Retinal pigment epithelial cell (primary cell): Measurements from ENCODE around the gene EGFR.

Experiments
- DNase-seq: peaks from one replicate; pipeline ENCODE4 v3.0.0-alpha.2; 2010; ENCODE audit warnings: low read depth
- H3K4me3 ChIP-seq: 2 replicates; pipeline ENCODE4 v1.5.1; 2011; ENCODE audit warnings: mild to moderate bottlenecking, low read length, control low read depth, moderate library complexity
- CTCF ChIP-seq: conservative IDR thresholded peaks from 2 replicates; pipeline ENCODE4 v1.5.1; 2011; ENCODE audit warnings: low read depth, low read length, control low read depth, inconsistent platforms

The EGFR gene

GRCh38 chr7:55107946-55108345, 89.1 kb downstream of the EGFR start:
- TF ChIP-seq CTCF, result no peak
- no peak overlapping the region for H3K4me3 ChIP-seq
- DNase-seq, result no peak

GRCh38 chr7:55108401-55108800, 89.6 kb downstream of the EGFR start:
- DNase-seq, result no peak
- no peak overlapping the region for H3K4me3 ChIP-seq
- TF ChIP-seq CTCF, result no peak

GRCh38 chr7:55108818-55109217, 90.0 kb downstream of the EGFR start:
- TF ChIP-seq CTCF, result no peak
- H3K4me3 ChIP-seq, result no peak overlapping the region
- no peak for DNase-seq

- TF ChIP-seq CTCF, result no peak
- no peak overlapping the region for H3K4me3 ChIP-seq
- no peak for DNase-seq
These were observed 90.8 kb downstream of the EGFR start for GRCh38 chr7:55109404-55110167.

- DNase-seq, result no peak
- no peak overlapping the region for H3K4me3 ChIP-seq
- no peak for TF ChIP-seq CTCF
These were observed 91.6 kb downstream of the EGFR start for GRCh38 chr7:55110282-55110992.

GRCh38 chr7:55110993-55111361, 92.2 kb downstream of the EGFR start:
- no peak for TF ChIP-seq CTCF
- no peak overlapping the region for H3K4me3 ChIP-seq
- no peak for DNase-seq

- TF ChIP-seq CTCF, result no peak
- H3K4me3 ChIP-seq, result no peak overlapping the region
- no peak for DNase-seq
These were observed 93.2 kb downstream of the EGFR start for GRCh38 chr7:55112056-55112455.
